Muscle layer of duodenum (tissue), 2 donors: ENCODE data around the gene FREM1.

Source experiments
- H3K27ac ChIP-seq: one replicate; pipeline ENCODE4 v1.7.0; 2013; ENCODE audit warnings: mild to moderate bottlenecking, low read length
- H3K27me3 ChIP-seq: one replicate; pipeline ENCODE4 v1.7.0; 2013; ENCODE audit warnings: low read depth, mild to moderate bottlenecking, control low read depth, low read length
- H3K36me3 ChIP-seq, 2 donors: one replicate each; pipeline ENCODE4 v1.7.0; 2013; ENCODE audit warnings: low read length in 2 of 2, control low read depth in 1 of 2, mild to moderate bottlenecking in 1 of 2; ENCODE audit not compliant: insufficient read depth in 2 of 2, control insufficient read depth in 1 of 2
- H3K4me1 ChIP-seq, 2 donors: one replicate each; pipeline ENCODE4 v1.7.0; 2013; ENCODE audit warnings: low read length in 2 of 2, mild to moderate bottlenecking in 2 of 2, control low read depth in 1 of 2, moderate library complexity in 1 of 2; ENCODE audit not compliant: insufficient read depth in 2 of 2, control insufficient read depth in 1 of 2
- H3K4me3 ChIP-seq, 2 donors: one replicate each; pipeline ENCODE4 v1.7.0; 2013; ENCODE audit warnings: low read length in 2 of 2, low read depth in 1 of 2, mild to moderate bottlenecking in 1 of 2
- H3K9me3 ChIP-seq, 2 donors: one replicate each; pipeline ENCODE4 v1.7.0; 2013; ENCODE audit warnings: low read length in 2 of 2, control low read depth in 1 of 2, mild to moderate bottlenecking in 1 of 2; ENCODE audit not compliant: control insufficient read depth in 1 of 2
- donor health status: healthy.

The FREM1 gene

DNA sequence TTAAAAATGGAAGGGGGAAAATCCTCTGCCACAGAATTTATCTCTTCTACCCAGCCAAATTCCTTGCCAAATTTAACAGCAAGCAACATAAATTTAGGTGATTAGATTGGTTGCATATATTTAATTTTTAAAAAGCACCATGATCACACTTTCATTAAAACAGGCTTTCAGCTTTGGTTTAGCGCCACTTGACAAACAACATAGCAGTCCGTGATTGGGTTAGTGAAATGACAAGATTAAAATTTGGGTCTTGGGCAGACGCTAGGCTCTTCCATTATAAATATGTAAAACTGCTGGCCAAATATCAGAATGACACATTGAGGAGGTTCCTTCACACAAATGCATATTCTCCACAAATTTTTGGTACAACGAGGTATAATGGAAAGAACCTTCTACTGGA is 129.5 kb downstream of the FREM1 start:
- Histone ChIP-seq H3K27me3 (no peaks in the 10 kb centered on the region), H3K9me3 (no peaks in the 10 kb centered on the region), H3K4me3 (no peak overlapping the region), H3K27ac (no peak overlapping the region), H3K36me3 (no peaks in the 10 kb centered on the region), H3K4me1 (no peaks in the 10 kb centered on the region)

DNA sequence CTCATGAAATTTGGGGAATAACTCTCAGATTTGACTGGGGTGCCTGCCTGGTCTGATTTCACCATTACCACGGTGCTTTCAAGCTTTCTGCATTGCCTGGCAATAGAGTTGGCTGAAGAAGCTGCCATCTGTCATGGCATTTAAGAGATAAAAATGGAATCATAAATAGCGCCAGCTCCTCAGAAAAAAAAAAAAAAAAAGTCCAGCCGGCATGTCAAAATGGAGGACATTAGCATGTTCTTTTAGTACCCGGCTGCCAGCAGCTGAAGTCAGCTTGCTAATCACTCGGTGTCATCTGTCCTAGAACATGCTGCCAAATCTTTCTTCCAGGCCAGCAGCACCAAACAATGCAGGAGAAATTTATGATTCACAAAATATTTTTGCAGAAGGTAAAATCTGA is 130.0 kb downstream of the FREM1 start:
- no peak overlapping the region for H3K4me3 ChIP-seq
- H3K4me1 ChIP-seq = no peaks in the 10 kb centered on the region
- no peak overlapping the region for H3K27ac ChIP-seq
- H3K27me3 ChIP-seq = no peaks in the 10 kb centered on the region
- H3K9me3 ChIP-seq = no peaks in the 10 kb centered on the region
- no peaks in the 10 kb centered on the region for H3K36me3 ChIP-seq

DNA sequence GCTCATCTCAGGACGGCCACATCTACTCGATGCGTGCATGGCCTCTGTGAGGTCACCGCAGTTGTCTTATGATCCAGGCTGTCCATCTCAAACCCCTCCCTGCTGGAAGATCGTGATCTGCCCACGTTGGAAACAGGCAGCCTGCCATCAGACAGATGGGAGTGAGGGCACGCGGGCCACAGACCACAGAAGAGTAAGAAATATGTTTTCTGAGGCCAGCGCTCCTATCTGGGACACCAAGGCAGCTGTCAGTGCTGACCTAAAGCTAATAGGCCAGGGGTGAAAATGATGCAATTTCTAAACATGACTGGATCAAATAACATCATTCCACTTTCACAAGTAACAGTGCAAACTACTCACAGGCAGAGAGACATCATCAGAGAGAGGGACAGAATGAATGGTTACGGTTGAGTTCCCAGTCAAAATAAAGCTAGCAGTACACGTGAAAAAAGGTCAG is 130.6 kb downstream of the FREM1 start:
- Histone ChIP-seq H3K36me3 (no peaks in the 10 kb centered on the region), H3K27ac (no peak overlapping the region), H3K4me3 (no peak overlapping the region), H3K4me1 (no peaks in the 10 kb centered on the region), H3K27me3 (no peaks in the 10 kb centered on the region), H3K9me3 (no peaks in the 10 kb centered on the region)

DNA sequence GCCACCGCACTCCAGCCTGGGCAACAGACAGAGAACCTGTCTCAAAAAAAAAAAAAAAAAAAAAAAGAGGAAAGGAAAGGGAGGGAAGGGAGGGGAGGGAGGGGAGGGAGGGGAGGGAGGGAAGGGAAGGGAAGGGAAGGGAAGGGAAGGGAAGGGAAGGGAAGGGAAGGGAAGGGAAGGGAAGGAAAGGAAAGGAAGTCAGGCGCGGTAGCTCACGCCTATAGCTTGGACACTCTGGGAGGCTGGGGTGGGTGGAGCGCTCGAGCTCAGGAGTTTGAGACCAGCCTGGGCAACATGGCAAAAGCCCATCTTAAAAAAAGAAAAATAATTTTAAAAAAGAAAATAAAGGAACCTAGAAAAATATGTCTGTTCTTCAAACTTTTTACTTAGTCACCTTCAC is 131.7 kb downstream of the FREM1 start:
- no peaks in the 10 kb centered on the region for H3K9me3 ChIP-seq
- no peak overlapping the region for H3K27ac ChIP-seq
- no peaks in the 10 kb centered on the region for H3K4me1 ChIP-seq
- H3K36me3 ChIP-seq = no peaks in the 10 kb centered on the region
- H3K27me3 ChIP-seq = no peaks in the 10 kb centered on the region
- H3K4me3 ChIP-seq = no peak overlapping the region

DNA sequence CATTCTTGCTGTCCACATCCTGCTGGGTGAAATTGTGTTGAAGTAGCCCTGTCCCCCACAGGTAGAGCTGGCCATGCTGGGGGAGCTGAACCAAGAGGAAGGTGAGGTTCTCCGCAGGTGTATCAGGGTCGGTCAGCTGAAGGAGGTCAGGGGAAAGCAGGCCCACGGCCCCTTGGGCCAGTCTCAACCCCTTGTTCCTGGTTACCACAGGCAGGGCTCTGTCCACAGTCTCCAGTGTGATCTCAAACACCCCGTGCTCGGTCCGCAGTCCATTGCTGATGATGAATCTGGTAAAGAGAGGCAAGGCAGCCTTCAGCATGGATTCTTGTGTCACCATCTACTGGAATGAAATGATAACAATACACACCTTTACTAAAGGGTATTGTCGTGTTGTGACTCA is 134.3 kb downstream of the FREM1 start:
- Histone ChIP-seq H3K36me3 (no peaks in the 10 kb centered on the region), H3K9me3 (no peaks in the 10 kb centered on the region), H3K4me3 (no peak overlapping the region), H3K27me3 (no peaks in the 10 kb centered on the region), H3K27ac (no peak overlapping the region), H3K4me1 (no peaks in the 10 kb centered on the region)

DNA sequence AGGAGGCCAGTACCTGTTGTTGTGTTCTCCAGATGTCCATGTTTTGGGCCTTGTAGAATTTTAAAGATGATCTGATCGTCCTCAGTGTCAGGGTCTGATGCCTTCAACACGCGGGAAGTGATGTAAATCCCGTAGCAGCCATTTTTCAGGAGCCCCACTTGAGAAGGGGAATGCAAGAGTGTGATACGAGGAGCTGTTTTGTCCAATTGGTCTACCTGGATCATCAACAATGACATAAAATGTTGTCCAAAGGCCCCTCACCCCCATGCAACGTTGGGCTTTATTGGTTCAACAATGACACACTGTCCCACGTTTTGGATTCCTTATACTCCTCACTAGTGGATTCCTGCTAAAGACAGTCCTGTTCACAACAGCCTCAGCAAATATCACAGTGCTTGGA is 139.6 kb downstream of the FREM1 start:
- no peak overlapping the region for H3K27ac ChIP-seq

DNA sequence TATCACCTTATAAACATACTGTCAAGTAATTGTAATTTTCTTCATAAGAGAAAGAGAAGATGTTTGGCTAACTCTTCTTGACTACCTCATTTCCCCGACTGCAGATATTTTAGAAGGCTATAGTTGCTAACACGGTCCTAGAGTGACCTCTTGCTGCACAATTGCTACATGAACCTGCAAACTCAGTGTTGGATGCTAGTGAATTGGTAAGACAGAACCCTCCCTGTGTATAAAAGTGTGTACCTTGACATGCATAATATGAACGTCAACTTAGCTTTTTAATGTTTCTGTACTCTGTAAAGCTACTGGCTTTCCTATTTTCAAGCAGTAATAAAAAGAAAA is 141.0 kb downstream of the FREM1 start:
- H3K4me1 ChIP-seq = no peaks in the 10 kb centered on the region
- no peaks in the 10 kb centered on the region for H3K9me3 ChIP-seq
- no peak overlapping the region for H3K27ac ChIP-seq
- no peak overlapping the region for H3K4me3 ChIP-seq
- no peaks in the 10 kb centered on the region for H3K27me3 ChIP-seq
- H3K36me3 ChIP-seq = no peaks in the 10 kb centered on the region

More for the DNA sequence above, 139.6 kb downstream of the FREM1 start:
- Histone ChIP-seq H3K9me3 (no peaks in the 10 kb centered on the region), H3K36me3 (no peaks in the 10 kb centered on the region), H3K4me3 (no peak overlapping the region), H3K4me1 (no peaks in the 10 kb centered on the region), H3K27me3 (no peaks in the 10 kb centered on the region)

DNA sequence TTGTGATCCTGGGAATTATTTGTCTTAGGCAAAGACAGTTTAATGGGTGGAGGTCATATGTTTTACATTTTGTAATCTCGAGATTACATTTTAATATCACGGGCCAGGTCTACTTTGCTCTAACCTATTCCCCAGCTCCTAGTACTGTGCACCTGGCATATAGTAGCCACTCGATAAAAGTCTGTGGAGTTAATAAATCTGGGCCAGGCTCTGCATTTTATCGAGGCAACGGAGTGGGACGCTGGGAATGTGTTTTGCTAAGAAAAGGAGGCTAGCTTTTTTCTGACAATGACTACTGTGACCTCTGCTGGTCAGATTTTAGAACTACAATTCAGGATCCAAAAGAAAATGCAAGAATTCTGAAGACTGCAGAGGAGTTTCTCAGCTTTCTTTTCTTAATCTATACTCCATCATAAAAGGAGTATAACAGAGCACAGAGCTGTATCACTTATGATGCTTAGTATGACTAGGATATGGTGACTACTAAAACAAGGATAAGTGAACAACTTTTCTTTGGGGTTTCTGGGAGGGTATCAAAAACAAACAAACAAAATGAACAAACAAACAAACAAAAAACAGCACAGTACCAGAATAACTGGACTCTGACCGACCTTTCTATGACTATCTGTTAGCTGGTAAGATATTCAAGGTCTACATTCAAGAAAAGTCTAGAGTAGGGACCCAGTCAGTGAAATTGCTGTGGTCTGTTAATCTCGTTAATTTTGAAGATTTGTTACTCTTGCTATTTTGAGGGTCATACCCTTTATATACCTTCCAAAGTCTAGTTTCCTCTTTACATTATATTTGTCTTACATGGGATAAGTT is 141.6 kb downstream of the FREM1 start:
- Histone ChIP-seq H3K27me3 (no peaks in the 10 kb centered on the region), H3K27ac (no peak overlapping the region), H3K9me3 (no peaks in the 10 kb centered on the region), H3K4me3 (no peak overlapping the region), H3K36me3 (no peaks in the 10 kb centered on the region), H3K4me1 (no peaks in the 10 kb centered on the region)

DNA sequence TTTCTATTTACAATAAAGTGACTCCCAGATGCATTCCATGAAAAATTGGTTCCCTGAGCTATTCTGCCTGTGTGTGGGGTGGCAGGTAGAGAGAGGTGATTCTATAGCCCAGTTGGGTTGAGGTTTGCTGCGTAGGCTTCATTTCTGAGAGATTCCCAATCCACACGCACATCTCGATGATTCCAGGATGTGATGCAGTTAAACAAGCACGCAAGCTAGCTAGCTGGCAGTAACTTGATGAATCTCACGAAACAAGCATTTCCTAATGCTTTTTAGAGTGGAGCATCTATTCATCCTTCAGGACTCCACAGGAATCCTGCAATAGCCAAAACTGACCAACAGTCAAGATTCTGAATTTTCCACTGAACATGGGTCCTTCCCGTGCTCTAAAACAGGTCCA is 143.9 kb downstream of the FREM1 start:
- Histone ChIP-seq H3K4me1 (no peaks in the 10 kb centered on the region), H3K4me3 (no peak overlapping the region), H3K9me3 (no peaks in the 10 kb centered on the region), H3K36me3 (no peaks in the 10 kb centered on the region), H3K27me3 (no peaks in the 10 kb centered on the region), H3K27ac (no peak overlapping the region)

DNA sequence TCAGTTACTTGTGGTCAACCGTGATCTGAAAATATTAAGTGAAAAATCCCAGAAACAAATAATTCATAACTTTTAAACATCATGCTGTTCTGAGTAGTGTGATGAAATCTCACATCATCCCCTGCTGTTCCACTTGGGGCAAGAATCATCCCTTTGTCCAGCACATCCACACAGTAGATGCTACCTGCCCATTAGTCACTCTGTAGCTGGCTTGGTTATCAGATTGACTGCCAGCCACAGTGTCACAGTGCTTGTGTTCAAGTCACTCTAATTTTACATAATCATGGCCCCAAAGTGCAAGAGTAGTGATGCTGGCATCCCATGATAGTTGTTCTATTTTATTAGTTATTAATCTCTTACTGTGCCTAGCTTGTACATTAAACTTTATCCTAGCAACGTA is 148.6 kb downstream of the FREM1 start:
- H3K4me3 ChIP-seq = no peak overlapping the region

DNA sequence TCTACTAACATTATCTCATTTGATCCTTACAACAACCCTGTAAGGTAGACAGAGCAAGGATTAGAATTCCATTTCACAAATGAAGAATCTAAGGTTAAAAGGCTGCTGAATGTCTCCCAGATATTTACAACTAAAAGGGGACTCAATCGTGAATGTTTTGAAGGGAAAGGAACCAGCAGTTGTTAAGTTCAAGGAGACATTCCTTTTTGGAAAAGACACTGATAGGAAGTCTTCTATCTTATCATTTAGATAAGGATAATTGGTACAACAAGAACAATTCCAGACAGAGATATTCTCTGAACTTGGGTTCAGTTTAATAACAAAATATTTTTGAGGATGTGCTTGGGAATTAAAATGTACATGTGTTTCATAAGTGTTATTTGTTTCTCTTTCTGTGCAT is 150.2 kb downstream of the FREM1 start:
- no peaks in the 10 kb centered on the region for H3K4me1 ChIP-seq
- H3K27me3 ChIP-seq = no peaks in the 10 kb centered on the region
- H3K36me3 ChIP-seq = no peaks in the 10 kb centered on the region
- H3K27ac ChIP-seq = no peak overlapping the region
- H3K4me3 ChIP-seq = no peak overlapping the region
- H3K9me3 ChIP-seq = no peaks in the 10 kb centered on the region

More for the DNA sequence above, 148.6 kb downstream of the FREM1 start:
- Histone ChIP-seq H3K27ac (no peak overlapping the region), H3K4me1 (no peaks in the 10 kb centered on the region), H3K9me3 (no peaks in the 10 kb centered on the region), H3K36me3 (no peaks in the 10 kb centered on the region), H3K27me3 (no peaks in the 10 kb centered on the region)

DNA sequence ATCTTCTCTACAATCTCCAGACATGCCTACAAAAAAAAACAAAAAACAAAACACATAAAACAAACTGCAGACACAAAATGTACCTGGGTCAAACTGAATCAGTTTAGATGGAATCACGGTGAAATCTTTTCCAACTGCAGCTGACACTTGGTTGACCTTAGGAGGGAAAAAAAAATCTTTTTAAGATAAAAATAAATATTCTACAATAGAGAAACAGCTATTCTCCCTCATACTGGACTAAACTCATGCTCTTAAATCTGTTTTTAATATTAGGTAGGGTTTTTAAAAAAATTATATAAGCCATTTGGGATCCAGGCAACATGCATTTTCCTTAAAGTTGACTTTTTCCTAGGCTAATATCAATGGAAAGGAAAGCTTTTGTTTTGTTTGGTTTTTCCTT is 153.9 kb downstream of the FREM1 start:
- H3K4me1 ChIP-seq = no peaks in the 10 kb centered on the region

More for the DNA sequence above, 153.9 kb downstream of the FREM1 start:
- no peaks in the 10 kb centered on the region for H3K27me3 ChIP-seq
- H3K4me3 ChIP-seq = no peak overlapping the region
- no peak overlapping the region for H3K27ac ChIP-seq
- H3K36me3 ChIP-seq = no peaks in the 10 kb centered on the region
- H3K9me3 ChIP-seq = no peaks in the 10 kb centered on the region
